AML-193 (cell line): ENCODE data around the gene PLEKHG5.
A peak's percentile ranks its signal among the peaks of the same experiment; 100 is the strongest.

Experiments
- DNase-seq, 2 experiments: peaks; one replicate each; lab custom pipeline; 2025; lab: John Stamatoyannopoulos, UW

The PLEKHG5 gene

DNA sequence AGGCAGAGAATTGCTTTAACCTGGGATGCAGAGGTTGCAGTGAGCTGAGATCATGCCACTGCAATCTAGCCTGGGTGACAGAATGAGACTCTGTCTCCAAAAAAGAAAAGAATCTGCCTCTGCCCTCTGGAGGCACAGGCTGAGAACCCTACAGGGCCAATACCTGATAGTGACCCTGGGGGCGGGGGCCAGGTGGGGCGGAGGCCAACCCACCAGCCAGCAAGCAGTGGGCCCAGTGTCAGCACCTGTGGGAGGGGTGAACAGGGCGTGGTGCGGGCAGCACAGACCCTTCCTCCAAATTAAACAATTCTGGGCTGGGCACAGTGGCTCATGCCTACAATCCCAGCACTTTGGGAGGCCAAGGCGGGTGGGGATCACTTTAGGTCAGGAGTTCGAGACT lies 19.0 kb upstream of the PLEKHG5 start:
- no peak for DNase-seq

DNA sequence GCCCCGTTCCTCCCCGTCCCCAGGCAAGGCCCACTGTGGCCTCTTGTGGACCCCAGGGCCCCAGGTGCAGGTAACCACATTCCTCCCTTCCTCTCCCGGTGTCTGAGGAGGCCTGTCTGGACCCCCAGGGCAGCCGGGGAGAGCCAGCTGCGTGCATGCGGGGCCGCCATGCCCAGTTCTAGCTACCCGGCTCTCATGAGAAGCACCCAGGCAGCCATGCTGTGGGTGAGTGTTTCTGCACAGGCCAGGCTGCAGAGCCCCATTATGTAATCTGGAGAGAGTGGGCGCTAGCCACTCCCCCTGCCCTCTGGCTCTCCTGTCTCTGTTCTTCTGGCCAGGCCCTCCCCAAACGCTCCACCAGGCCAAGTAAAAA lies 18.4 kb upstream of the PLEKHG5 start:
- DNase-seq = no peak

DNA sequence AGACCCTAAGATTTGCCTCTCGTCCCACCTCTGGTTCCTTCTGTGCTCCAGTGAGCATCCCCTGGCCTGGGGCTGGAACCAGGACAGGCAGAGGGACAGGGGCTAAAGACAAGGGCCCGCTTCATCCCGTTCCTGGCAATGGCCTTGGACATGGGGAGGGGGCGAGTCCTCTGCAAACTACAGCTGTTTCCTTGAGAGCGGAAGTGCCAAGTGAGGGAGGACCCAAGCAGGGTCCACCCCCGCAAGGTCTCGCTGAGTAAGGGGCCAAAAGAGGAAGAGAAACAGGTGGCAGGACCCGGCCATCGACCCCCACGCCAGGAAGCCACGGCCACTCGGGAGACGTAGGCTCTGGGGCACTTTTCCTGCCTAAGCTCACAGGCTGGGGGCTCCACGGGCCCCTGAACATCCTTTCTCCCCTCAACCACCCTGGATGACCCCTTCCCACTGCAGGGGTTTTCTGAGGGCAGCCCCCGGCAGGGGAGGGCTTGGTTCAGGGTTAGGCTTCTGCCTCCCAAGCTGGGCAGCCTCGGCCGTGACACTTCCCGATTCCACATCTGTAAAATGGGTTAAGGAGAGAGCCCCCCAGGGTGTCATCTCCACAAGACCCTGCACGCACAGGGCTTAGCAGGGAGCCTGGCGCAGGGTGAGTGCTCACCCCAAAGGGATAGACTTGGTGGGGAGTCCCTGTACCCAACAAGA lies 17.9 kb upstream of the PLEKHG5 start:
- DNase-seq = no peak

DNA sequence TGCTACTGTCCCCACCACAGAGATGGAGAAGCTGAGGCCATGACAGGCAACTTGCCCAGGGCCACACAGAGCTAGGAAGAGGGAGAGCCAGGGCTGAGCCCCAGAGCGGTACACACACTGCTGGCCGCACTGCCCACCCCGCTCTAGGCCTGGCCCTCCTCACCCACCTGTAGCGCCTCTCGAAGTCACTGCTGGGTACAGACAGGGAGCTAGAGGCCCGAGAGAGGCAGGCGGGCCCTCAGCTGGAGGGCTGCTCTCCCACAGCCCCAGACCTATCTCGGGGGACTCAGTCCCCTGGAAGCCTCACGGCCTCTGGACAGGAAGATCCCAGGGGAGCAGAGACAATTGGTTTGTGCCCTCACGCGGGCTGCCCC lies 17.3 kb upstream of the PLEKHG5 start:
- no peak for DNase-seq

DNA sequence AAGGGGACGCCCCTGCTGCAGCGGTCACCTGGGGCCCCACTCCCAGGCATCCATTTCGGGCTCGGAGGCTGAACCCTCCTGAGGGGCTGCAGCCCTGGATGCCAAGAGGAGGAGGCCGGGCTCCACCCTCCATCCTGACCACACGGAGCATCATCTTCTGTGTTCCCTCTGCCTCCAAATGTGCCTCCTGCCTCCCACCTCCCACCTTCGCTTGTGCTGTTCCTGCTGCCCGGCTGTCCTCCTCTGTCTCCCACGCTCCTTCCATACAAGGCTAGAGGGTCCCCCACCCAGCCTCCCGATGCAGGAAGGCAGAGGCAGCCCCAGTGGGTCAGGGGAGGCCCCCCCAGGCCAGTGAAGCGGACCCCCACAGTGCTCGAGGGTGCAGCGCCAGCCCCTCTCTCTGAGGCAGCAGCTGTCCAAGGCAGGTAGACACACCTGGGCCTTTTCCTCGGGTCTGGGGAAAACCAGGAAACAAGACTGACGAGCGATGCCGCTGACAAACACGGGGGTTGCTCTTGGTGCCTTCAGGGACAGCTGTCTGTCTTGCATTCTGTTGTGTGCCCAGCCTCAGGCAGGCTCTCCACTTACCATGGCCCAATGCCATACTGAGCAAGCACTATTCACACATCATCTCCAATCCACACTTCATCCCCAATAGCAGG lies 16.8 kb upstream of the PLEKHG5 start:
- no peak for DNase-seq

DNA sequence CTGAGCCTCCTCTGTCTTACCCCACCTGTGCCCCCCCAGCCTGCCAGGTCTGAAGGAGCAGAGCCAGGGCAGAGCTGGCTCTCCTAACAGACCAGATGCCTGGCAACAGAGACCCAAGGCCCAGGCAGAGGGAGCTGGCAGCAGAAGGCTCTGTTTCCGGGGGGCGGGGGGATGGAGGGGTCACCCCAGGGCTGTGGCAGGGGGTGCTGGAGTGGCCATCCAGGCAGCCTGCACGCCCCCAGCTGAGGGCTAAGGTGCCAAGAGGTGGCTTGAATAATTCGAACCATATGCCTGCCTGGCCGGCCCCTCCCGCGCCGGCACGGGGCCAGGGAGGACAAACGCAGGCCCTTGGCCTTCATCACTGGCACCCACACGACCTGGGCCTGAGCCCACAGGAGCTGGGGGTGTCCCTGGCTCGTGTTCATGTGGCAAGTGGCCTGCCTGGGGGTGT lies 16.0 kb upstream of the PLEKHG5 start:
- no peak for DNase-seq

DNA sequence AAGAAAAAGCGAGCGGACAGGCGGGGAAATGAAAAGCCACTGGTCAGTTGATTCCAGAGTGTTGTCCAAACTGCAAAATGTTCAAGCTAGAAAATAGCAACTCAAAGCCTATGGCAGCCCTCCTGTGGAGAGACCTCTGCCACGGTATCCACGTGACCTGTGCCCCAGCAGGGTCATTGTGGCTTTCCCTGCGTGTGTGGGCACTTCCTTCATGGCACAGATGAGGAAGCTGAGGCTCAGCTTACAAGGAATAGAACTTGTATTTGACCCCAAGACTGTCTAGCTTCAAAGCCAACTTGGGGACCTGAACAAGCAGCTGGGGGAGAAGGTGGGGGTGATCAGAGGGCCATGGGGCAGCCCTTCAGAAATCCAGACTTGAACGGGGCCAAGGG lies 15.6 kb upstream of the PLEKHG5 start:
- DNase-seq = peak; percentile 22 to 28

DNA sequence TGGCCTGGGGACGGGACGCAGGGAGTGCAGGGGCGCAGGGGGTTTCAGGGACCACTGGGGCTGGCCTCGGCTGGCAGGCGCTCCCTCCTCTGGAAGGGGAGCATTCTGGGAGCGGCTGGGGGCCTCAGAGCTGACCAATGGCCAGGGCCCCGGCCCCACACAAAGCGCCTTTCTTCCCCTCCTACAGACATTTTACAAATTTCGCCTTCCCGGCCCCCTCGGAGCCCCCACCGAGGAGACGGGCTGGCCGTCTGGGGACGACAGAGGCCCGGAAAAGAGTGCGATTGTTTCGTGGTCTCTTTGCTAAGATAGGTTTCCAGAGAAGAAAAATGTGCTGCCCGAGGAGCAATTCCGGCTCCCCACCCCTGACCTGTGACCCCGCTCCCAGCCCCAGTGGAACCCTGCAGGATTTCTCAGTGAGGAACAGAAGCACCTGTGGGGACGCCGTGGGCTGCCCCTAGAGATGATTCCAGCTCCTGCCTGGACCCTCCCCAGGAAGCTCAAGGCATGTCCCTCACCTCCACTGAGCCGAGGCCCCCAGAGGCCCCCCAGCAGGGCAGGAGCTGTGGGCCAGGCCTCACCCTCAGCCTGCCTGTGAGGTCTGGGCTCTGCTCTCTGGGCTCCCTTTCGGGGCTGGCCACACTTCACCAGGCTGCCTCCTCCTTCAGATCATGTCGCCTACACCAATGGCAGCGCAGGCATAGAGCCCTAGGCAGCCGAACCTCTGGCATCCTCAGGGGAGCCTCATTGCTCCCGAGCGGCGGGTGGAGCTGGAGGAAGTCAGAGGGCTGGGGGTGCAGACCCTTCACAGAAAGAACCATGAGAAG lies 15.0 kb upstream of the PLEKHG5 start:
- DNase-seq = no peak

DNA sequence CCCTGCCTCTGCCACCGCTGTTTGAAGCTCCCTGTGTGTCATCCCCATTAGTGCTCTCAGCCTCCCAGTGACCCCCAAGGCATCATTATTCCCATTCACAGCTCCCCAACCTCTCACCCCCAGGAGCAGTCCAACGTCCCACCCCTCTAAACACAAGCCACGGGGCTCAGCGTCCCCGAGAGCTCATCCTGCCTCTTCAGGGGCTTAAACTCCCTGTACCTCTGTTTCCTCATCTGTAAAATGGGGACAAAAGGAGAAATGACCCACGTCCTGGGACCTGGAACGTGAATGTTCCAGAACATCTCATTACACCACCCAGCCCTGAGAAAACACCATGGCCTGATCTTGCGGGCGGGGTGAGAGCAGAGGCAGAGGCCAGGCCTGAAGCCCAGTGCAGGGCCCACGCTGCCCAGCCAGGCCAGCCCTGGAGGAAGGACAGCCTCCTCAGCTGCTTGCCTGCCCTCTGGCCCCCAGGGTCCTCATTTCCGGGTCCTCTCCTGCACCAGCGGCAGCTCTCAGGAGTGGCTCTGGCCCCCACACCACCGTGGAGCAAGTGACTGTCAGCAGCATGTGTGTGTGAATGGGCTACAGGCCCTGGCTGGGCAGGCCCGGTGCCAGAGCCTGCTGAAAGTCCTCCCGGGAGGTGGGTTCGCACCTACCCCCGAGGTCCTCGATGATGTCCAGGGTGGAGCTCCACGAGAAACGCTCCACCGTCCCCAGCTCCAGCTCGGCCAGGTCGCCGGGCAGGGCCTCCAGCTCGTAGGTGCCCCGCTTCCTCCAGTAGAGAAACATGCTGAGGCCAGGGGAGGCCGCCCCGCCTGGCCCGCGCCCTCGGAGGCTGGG lies 14.1 kb upstream of the PLEKHG5 start:
- no peak for DNase-seq

DNA sequence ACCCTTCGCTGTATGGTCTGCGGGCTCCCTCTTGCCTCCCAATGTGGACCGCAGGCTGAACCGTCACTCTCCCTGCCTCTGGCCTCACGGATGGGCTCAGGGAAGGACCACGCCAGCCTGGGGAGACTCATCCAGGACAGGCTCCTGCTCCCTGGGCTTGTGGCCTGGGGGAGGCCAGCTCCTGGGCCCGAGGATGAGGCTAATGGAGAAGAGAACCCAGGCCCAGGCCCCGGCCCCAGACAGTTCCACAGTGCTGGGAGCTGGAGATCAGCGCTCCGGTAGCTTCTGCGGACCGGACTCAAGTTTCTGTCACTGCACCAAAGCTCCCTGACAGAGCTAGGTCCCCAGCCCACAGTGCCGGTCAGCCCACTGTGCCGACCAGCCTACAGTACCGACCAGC lies 13.4 kb upstream of the PLEKHG5 start:
- no peak for DNase-seq

DNA sequence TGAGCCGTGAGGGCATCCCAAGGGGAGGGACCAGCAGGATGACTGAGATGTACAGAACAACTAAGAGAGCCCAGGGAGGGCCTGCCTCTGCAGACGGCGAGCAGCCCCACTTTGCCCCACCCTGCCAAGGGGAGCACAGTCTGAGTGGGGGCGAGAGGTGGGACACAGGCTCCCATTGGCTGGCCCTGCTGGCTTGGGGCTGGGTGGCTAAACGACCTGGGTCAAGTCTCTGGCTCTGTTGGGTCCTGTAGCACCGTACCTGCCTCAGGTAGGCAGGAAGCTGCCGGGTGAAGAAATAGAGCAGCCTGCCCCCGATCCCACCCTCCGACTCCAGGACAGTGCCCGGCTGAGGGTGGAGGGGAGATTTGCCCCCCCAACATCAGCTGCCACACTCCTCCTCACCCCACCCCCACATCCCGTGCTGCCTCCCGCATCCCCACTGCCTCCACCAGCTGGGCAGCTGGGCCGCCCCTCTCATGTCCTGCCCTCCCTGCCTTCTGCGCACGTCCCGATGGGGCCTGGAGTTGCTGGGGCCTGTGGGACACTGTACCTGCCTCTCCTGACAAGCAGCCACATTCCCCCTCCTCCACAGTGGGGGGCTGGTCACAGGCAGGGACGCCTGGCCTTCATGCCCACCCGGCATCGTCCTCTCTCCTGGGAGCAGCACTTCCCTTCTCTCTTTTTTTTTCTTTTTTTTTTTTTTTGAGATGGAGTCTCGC lies 12.6 kb upstream of the PLEKHG5 start:
- DNase-seq = no peak

DNA sequence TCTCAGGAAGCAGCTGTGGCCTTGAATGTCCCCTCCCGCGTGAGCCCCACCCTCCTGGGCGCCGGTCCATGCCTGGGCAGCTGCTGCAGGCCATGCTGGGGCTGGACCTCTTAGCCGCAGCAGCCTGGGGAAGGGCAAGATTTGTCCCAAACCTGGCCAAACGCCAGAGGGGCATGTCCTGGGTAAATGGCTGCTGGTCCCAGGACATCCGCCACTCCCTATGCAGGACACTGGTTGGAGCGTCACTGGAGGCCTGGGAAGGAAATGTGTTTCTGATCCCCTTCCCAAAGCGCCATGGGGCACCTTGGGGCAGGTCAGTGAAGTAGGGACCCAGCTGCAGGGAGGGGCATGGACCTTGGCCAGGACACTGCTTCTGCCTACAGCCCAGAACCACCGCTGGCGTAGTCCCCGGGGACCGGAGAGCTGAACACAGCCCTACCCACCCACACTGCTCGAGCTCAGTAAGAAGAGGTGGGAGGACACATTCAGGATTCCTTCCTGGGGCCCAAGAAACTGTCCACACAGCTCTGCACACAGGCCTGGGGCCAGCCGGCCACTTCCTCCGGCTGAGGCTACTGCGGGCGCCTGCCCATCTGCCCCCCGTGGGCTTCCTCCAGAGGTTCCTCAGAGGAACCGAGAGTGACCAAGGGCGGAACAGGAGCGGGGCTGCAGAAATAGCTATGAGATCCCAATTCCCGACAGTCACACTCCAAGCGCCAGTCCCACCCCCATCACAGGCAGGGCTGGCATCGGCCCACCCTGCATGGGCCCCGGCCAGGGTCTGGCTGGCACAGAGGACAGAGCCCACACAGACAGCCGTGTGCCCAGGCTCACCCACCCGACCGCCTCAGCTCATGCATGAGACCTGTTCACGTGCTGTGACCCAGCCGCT lies 10.8 kb upstream of the PLEKHG5 start:
- DNase-seq = no peak

DNA sequence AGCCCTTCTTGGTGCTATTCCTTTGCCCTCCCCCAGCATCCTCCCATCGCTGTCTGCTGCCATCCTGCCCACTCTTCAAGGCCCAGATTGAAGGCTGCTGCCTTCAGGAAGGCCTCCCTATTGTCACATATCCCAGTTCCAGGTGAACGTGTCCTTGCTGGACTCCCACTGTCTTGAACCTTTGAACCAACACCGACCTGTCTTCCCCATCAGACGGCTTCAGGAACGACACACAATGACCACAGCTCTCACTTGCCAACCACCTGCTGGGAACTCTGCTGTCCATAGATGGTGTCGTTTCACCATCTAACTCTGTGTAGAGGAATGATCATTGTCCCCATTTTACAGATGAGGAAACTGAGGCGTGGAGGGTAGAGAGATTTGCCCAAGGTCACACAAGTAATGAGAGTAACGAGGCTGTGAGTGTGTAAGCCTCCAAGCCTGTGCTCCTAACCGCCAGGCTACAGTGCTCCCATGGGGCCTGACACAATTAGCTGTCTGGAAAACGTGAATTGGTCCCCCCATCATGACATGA lies 9.9 kb upstream of the PLEKHG5 start:
- DNase-seq = no peak

DNA sequence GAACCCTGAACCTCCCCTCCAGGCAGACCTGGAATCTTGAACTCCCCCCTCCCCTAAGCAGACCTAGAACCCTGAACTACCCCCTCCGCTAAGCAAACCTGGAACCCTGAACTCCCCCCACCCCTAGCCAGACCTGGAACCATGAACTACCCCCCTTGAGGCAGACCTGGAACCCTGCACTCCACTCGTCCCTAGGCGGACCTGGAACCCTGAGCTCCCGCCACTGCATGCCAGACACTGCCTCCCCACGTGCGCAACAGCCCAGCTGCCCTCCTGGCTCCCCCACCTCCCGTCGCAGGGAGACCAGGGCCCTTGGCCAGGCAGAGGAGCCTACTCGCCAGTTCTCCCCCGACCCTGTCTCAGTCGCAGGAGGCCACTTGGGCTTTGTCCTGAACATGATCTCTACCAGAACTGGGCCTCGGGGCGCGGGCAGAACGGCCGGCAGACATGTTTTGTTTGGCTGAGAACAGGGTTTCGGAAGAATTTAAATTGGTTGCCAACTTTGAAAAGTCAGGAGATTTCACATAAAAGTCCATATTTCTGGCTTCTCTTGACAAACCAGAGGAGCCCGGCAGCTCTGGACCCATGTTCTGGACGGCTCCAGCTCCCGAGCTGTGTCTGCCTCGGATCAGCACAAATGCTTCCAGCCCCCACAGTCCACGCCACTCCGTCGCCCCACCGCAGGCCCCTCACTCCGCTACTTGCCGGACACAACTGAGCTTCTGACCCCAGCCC lies 9.2 kb upstream of the PLEKHG5 start:
- no peak for DNase-seq

DNA sequence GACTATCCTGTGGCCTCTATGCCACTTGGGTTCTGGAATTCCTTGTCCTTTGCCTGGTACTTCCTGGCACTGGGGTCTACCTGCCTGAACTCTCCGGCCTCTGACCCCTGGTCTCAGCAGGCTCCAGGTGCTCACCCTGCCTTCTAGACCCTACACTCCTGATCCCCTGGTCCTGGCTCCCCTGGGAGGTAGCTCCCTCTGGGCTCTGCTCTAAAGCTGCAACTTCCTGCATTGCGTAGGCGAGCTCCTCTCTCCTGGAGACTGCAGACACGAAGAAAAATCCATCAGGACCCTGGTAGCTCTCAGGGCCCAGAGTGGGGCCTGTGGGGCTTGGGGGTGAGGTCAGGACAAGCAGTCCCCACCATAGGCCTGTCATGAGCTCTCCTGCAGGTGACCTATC lies 7.8 kb upstream of the PLEKHG5 start:
- no peak for DNase-seq

DNA sequence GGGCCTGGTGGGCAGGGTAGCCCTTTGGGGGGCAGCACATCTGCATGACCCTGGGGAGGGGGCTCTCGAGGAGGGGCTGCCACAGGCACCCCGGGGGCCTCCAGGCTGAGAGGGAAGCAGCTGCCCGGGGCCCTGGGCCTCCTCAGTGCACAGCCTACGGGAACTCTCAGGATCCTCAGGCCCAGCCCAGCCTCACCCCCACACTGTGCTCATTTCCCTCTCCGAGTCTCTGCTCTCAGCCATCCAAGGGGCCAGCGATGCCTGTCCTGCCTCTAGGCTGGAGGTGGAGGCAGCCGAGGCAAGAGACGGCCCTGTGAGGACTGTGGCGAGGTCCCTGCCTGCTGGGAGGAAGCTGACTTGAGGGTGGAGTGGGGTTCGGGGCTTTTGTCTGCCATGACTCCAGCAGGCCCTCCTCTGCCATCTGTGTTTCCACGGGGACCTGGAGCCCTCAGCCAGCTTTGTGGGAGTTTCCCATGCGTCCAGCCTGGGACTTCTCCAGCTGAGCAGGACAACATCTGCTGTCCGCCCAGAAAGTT lies 7.2 kb upstream of the PLEKHG5 start:
- DNase-seq = no peak

DNA sequence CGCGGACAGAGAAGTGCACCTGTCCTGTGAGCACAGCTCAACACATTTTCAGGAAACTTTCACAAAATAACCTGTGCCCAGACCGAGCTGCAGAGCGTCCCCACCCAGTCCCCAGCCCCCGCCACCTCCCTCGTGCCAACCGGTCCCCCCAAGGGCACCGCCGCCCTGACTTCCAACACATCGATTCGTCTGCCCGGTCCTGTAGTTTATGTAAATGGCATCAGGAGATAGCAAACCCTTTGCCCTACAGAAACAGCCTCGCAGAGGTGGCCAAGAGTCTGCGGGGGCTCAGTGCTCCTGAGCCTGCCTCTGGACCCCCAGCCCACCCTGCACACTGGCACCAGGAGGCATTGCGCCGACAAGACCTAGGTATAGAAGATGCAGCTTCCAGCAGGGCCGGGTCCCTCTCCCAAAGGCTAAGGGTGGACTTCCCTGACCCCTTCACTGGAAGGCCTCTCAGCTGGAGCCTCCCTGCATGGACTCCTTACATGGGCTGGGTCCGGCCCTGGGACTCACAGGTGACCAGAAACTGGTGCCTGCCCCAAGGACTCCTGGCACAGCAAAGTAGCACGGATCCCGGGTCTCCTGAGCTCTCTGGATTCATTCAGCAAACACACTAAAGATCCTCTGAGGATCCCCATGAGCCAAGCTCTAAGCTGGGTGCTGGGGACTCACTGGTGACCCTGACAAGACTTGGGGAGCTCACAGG lies 6.6 kb upstream of the PLEKHG5 start:
- DNase-seq = no peak

DNA sequence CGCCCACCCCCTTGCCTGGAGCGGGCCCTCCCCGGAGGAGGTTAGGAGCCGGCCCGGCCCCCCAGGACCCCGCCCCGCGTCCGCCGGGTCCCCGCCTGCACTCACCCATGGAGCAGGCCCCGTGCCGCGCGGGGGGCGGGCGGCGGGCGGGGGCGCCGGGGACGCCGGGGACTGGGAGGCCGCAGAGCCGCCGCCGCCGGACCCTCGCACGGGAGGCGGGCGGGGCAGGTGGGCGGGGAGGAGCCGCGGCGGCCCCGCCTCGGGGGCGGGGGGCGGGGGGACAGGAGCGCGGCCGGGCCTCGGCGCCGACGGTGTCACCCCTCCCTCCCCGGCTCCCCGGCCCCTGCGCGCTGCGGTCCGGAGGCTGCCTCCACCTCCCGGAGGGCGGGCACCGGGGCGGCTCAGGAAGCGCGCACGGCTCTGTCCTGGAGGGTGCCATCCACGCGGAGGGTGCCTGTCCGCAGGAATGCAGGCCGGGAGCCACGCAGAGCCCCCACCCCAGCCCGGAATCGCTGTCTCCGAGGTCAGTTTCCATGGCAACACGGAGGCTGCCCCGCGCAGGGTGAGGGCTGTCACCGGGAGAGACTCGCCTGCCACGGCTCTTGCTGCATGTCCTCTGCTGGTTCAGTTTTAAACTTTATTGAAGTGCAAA lies 5.9 kb upstream of the PLEKHG5 start:
- no peak for DNase-seq
